ENCODE measurements around the gene UBE2Z. TPM values are rescaled to one million over a fixed set of nuclear protein-coding genes. Genes with fewer than 3 reads are reported as not detected.
"Not testable (repeated sequence)": the region's sequence is repeated elsewhere in the genome, so short reads cannot be mapped to it uniquely, and the experiment has no call there.

Gene UBE2Z
- polyA plus RNA-seq, 3 donors, result 91.8 to 112 (median 105) TPM

DNA sequence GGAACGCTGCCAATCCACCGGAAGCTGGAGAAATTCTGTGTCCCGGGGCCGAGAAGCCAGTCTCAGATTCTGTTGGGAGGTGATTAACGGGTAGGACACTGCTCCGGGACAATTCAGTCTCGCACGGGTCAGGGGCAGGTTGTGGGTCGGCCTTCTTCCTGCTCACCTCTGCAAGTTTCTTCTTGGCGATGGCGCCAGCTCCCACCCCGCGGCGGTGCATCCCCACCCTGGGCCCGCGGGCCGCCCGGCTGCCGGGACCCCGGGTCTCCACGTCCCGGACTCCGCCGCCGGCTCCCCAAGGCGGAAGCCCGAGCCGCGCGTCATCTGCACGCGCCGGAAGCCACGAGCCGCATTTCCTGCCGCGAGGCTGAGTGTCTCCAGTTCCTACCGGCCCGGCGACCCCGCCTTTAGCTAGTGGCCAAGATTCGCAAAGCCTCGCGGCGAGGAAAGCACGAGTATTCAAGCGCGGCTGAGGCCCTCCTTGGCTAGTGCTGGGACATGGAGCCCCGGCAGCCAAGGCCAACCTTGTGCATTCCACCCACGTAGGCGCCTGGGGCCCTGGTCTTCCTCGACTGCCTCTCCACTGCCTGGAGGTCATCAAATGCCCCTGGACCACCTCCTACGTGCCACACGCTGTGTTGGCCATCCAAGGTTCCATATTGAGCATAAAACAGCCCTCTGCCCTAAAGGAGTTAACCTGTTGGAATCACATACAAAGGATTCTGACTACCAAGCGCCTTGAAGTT is 36.5 kb downstream of the UBE2Z start, which contains the start of gene SNF8:
SNF8 (minus strand) TSS at position 328 of the 746 bp plus-strand sequence; CDS start at position 220, 108 bp downstream.
- DNase-seq, result peak; percentile 94

DNA sequence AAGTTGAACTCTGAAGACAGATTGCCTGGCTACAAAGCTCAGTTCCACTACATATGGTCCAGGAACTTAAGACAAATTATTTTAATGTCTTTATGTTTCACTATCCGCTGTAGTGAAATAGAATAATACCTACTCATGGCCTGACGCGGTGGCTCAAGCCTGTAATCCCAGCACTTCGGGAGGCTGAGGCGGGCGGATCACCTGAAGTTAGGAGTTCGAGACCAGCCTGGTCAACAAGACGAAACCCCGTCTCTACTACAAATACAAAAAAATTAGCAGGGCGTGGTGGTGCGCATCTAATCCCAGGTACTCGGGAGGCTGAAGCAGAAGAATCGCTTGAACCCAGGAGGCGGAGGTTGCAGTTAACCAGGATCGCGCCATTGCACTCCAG is 37.0 kb downstream of the UBE2Z start:
- DNase-seq, result not testable (repeated sequence)

DNA sequence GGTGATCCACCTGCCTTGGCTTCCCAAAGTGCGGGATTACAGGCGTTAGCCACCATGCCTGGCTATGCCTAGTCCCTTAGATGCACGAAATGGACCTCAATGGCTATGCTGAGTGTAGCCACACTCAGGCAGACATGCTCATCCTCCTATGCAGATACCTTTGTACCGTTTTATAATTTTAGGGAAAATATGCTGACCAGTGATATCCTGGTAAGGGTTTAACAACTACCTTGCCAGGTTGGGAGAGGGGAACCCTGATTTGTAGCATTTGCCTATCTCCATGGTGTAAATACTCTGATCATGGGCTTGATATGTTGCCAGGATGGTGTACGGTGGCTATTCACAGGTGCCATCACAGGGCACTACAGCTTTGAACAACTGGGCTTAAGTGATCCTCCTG is 43.4 kb downstream of the UBE2Z start:
- DNase-seq, result no peak

DNA sequence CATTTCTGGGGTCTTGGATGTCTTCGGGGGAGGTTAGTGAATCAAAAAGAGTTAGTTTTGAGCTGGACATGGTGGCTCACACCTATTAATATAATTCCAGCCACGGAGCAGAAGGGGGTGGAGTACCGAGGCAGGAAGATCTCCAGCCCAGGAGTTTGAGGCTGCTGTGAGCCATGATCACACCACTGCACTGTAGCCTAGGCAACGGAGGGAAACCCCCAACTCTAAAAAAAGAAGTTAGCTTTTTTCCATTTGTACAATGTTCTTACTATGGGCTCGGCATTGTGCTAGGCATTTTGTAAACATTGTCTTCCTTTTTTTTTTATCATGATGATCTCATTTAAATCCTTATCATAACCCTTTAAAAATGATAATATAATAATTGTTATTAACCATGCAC is 44.7 kb downstream of the UBE2Z start:
- no peak for DNase-seq

DNA sequence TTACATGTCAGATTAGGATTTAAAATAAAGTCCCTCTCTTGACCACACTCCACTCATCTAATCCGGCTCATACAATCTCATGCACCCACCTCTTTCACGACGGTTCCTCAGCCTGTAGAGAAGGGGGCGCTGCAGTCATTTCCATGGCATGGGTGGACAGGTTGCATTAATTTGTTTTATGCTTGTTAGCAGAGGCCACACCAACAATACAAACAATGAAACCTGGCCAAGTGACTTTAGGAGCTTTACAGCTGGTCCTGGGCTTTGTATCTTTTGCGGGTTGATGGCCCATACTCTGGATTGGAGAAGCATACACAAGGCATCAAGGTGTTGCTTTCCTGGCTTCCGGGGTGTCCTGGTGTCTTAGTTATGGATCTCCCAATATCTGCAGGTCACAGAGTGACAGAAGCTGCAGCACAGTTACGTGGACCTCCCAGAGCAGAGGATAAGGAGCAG is 46.1 kb downstream of the UBE2Z start:
- no peak for DNase-seq

DNA sequence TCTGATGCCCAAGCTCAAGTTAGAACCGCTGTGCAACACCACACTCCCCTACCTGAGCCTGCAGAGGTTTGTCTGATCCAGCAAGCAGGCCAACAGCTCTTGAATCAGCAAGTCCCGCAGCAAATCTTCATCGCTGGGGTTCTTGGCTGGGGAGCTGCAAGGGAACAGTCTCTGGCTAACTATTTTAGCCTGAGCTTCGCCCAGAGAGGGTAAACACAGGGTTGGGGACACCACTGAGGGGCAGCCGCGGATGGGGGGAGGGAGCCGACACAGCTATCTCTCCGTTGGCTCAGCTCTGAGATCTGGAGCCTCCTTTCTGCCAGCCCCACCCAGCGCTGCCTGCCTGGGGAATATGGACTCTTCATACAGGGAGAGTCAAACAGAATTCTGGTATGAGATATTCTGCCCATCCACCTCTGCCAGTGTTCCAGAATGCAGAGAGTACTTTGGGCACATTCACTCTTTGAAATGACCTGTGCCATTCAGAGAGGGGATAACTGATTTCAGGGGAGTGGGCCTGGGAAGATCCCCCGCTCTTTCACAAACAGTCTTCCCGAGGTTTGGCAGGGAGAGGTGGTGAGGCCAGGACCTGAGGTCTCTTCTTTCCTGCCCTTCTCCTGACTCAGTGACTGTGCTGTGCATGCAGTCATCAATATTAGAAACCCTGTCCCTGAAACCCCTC is 52.8 kb downstream of the UBE2Z start:
- no peak for DNase-seq

DNA sequence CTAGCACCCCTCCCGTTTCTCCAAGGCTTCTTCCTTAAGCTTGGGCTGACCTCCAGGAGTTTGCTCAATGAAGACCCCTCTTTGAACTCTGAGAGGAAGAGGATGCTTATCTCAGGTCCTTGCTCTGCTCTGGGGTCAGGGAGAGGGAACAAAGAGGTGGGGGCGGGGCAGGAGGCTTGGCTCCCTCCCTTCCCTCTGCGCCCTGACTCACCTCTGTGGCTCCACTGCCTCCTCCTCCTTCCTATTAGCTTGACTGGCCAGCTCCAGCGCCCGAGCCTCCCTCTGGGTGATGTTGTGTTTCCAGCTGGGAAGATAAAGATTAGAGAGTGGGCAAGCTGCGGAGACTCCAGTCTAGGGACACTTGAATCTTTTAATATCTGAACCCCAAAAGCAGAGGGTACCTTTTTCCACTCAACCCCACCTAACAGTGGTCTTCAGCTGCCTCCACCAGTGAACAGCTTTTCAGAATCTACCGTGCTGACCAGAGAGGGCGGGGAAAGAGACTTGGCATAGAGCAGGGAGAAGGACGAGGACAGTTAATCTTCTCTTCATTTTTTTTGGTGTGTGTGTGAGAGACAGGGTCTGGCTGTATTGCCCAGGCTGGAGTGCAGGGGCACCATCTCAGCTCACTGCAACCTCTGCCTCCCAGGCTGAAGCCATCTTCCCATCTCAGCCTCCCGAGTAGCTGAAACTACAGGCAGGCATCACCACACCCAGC is 53.5 kb downstream of the UBE2Z start:
- no peak for DNase-seq

DNA sequence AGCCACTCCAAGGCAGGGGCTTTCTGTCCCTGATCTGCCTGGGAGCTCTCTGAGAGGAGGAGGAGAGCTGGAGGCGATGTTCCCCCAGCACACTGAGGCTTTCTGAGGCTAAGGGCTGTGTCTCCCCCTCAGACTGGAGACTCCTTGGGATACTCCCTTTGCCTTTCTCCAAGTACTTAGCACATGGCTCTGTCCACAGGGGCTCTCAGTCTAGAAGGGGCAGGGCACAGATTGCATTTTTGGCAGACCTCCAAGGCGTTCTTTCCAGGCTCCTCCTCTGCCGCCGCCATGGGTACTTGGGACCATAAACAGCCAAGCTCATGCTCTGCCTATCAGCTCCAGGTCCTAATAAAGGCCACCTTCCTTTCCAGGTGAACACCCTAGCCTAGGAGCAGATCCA is 62.0 kb downstream of the UBE2Z start:
- DNase-seq, result no peak

DNA sequence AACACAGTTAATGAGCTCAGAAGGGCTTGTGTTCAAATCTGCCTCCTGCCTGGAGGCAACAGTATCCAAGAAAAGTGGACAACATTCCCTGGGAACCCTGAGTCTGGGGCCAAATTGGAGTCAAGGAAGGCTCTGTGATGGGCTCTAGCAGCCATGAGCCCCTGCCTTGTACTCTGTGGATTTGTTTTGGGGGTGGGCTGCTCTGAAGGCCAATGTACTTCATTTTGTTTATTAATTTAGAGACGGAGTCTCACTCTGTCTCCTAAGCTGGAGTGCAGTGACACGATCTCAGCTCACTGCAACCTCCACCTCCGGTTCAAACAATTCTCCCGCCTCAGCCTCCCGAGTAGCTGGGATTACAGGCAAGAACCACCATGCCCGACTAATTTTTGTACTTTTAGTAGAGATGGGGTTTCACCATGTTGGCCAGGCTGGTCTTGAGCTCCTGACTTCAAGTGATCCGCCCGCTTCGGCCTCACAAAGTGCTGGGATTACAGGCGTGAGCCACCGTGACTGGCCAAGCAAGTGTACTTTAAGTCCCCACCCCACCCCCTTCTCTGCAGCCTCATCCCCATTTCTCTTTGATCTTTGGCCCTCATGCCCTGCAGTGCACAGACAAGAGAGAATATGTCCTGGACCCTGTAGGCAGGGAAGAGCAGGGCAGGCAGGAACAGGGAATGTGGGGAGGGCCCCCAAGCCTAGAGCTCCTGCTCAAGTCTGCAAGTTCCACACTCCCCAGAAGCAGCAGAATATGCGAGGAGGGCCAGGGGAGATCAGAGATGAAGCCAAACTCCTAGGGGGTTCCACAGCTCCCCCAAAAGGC is 62.9 kb downstream of the UBE2Z start:
- no peak for DNase-seq

DNA sequence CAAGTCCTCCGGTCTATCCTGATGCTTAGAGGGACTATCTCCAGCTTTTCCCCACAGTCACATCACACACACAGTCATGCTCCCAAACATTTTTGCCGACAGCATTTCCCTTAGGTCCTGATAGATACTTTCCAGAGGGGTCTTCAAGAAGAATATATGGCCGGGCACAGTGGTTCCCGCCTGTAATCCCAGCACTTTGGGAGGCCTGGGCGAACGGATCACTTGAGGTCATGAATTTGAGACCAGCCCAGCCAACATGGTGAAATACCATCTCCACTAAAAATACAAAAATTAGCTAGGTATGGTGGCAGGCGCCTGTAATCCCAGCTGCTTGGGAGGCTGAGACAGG is 64.5 kb downstream of the UBE2Z start:
- no peak for DNase-seq

DNA sequence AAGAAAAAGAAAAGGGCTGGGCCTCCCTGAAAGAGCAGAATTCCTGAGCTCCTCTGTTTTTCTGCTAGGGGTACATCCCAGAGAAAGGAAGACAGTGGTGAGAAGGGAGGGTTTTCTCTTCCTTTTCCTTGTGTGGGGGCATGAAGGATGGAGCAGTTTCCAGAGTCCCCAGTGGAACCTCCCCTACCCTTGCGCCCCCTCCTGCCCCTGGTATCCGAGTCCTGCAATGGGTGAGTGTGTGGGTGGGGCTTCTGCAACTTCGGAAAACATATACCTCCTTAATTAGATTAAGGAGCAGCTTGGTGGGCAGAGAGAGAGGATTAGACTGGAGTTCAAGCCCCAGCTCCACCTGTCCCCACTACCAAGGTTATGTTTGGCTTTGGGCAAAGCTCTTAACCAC is 65.6 kb downstream of the UBE2Z start:
- DNase-seq, result no peak

Other genes starting within 250 kb of the UBE2Z start
- gene PRAC1, start 185.9 kb upstream of the UBE2Z start, polyA plus RNA-seq (ENCODE audit: insufficient read length in 3 of 3), result not detected
- gene PRAC2, start 185.2 kb upstream of the UBE2Z start, polyA plus RNA-seq (ENCODE audit: insufficient read length in 3 of 3), result not detected
- not detected for gene HOXB13, start 179.7 kb upstream of the UBE2Z start, polyA plus RNA-seq (ENCODE audit: insufficient read length in 3 of 3)
- under 1 TPM; 0.34 to 0.52 (median 0.40) TPM for gene TTLL6, start 91.2 kb upstream of the UBE2Z start, polyA plus RNA-seq (ENCODE audit: insufficient read length in 3 of 3)
- gene CALCOCO2, start 77.4 kb upstream of the UBE2Z start, polyA plus RNA-seq (ENCODE audit: insufficient read length in 3 of 3), result 10 to 100 TPM; 68.9 to 93.9 (median 76.6) TPM
- gene ATP5MC1, start 15.6 kb upstream of the UBE2Z start, polyA plus RNA-seq (ENCODE audit: insufficient read length in 3 of 3), result 100 to 1,000 TPM; 149 to 158 (median 155) TPM
- 100 to 1,000 TPM; 107 to 111 (median 108) TPM for gene SNF8, start 36.4 kb downstream of the UBE2Z start, polyA plus RNA-seq (ENCODE audit: insufficient read length in 3 of 3)
- not detected for gene GIP, start 60.2 kb downstream of the UBE2Z start, polyA plus RNA-seq (ENCODE audit: insufficient read length in 3 of 3)
- 10 to 100 TPM; 25.4 to 31.8 (median 27.0) TPM for gene IGF2BP1, start 89.0 kb downstream of the UBE2Z start, polyA plus RNA-seq (ENCODE audit: insufficient read length in 3 of 3)
- gene B4GALNT2, start 224.4 kb downstream of the UBE2Z start, polyA plus RNA-seq (ENCODE audit: insufficient read length in 3 of 3), result 1 to 10 TPM in 2 of 3 donors, under 1 TPM in 1; 0.46 to 3.3 (median 1.2) TPM